Omental fat pad (tissue), 4 donors: Measurements from ENCODE around the gene NDUFA11. TPM values are rescaled to one million over a fixed set of nuclear protein-coding genes. Genes with fewer than 3 reads are reported as not detected.

Experiments used
- ATAC-seq: fragments of 150-250 bp; one replicate; pipeline ENCODE4 v1.9.1; 2016; ENCODE audit warnings: mild to moderate bottlenecking, moderate library complexity; ENCODE audit not compliant: low FRiP score
- DNase-seq: peaks from one replicate; pipeline ENCODE4 v3.0.0-alpha.2; 2019; ENCODE audit warnings: low spot score
- CTCF ChIP-seq, 3 donors: fragments of 450-650 bp; IDR thresholded peaks; one replicate each; pipeline ENCODE4 v1.5.1; 2016 to 2017; ENCODE audit warnings: antibody characterized with exemption in 3 of 3, mild to moderate bottlenecking in 3 of 3, moderate library complexity in 2 of 3
- total RNA-seq, 4 donors: library from RNA; depleted of rRNA; stranded (reverse); fragments of >200 nt; gene quantifications; one replicate each; pipeline ENCODE4 v1.1.0, GENCODE V29; 2016

The NDUFA11 gene
- total RNA-seq, 4 donors from 2014 or later: 134 to 234 (median 190) TPM

GRCh38 chr19:5937550-5937949 is 34.0 kb upstream of the NDUFA11 start:
- no peak for DNase-seq
- no peak for ATAC-seq
- TF ChIP-seq CTCF (IDR thresholded peaks at IDR 0.05): no peak

- DNase-seq (no peak), ATAC-seq (no peak)
- TF ChIP-seq CTCF (IDR thresholded peaks at IDR 0.05): no peak
These were observed 32.7 kb upstream of the NDUFA11 start for GRCh38 chr19:5936292-5936592.

GRCh38 chr19:5935473-5936291 is 32.1 kb upstream of the NDUFA11 start:
- no peak for ATAC-seq

GRCh38 chr19:5934774-5935472 is 31.3 kb upstream of the NDUFA11 start:
- TF ChIP-seq CTCF (IDR thresholded peaks at IDR 0.05): no peak
- DNase-seq (no peak), ATAC-seq (peak; percentile 27)

More at GRCh38 chr19:5935473-5936291, 32.1 kb upstream of the NDUFA11 start:
- TF ChIP-seq CTCF (IDR thresholded peaks at IDR 0.05): no peak
- no peak for DNase-seq

- TF ChIP-seq CTCF (IDR thresholded peaks at IDR 0.05): no peak
- ATAC-seq (no peak), DNase-seq (no peak)
These were observed 30.4 kb upstream of the NDUFA11 start for GRCh38 chr19:5934069-5934401.

- no peak for ATAC-seq
- TF ChIP-seq CTCF (IDR thresholded peaks at IDR 0.05): no peak
- DNase-seq: no peak
These were observed 29.9 kb upstream of the NDUFA11 start for GRCh38 chr19:5933391-5934068.
